HCT116 (cell line): Measurements from ENCODE around the gene PLD1. TPM values are rescaled to one million over a fixed set of nuclear protein-coding genes. Genes with fewer than 3 reads are reported as not detected.
A peak's percentile ranks its signal among the peaks of the same experiment; 100 is the strongest.

ENCODE experiments used
- ATAC-seq: fragments of 200-7000 bp; cut with Tn5 transposase; 2 replicates; pipeline ENCODE4 v1.9.1; 2020; ENCODE audit warnings: mild to moderate bottlenecking, moderate library complexity
- BruUV-seq: library from RNA; stranded (reverse); fragments of 400-500 nt; replicated peaks from 2 replicates; lab custom pipeline; 2021; lab: Mats Ljungman, UMichigan
- CTCF ChIA-PET: fragments of 300-600 bp; sonication (Branson Sonifier 250); formaldehyde crosslinking; loops from one replicate; lab custom pipeline; 2021; ENCODE audit warnings: antibody characterized with exemption; lab: Charles Lee
- POLR2A ChIA-PET: fragments of 300-600, 350-600 bp; sonication (Branson Sonifier 250); formaldehyde crosslinking; loops from one replicate; lab custom pipeline; 2021; ENCODE audit warnings: antibody characterized with exemption; lab: Charles Lee
- RAD21 ChIA-PET, 2 experiments: fragments of 300-600 bp; sonication (Branson Sonifier 250); formaldehyde crosslinking; loops; one replicate each; lab custom pipeline; 2023; ENCODE audit warnings: low total read pairs in 2 of 2; ENCODE audit not compliant: uncharacterized antibody in 2 of 2, unreplicated experiment in 2 of 2, low non-redundant PET in 1 of 2; lab: Charles Lee
- DNase-seq: peaks from one replicate; pipeline ENCODE4 v3.0.0-alpha.2; 2010; ENCODE audit warnings: low read depth, low spot score
- H2AFZ ChIP-seq: fragments of 200-600 bp; shearing (Covaris generic), sonication (generic); 2 replicates; pipeline ENCODE4 v1.6.1; 2017; ENCODE audit warnings: low read depth, mixed run types, mixed read lengths, antibody characterized with exemption, low read length; ENCODE audit not compliant: poor library complexity, severe bottlenecking
- H3K27ac ChIP-seq: 2 replicates; pipeline ENCODE4 v1.5.1; 2012; ENCODE audit warnings: low read depth, low read length
- H3K27me3 ChIP-seq: fragments of 200-600 bp; sonication (generic); 2 replicates; pipeline ENCODE4 v1.6.1; 2016; ENCODE audit warnings: mixed run types, low read length, mixed read lengths; ENCODE audit not compliant: insufficient read depth
- H3K36me3 ChIP-seq, 2 experiments: fragments of 200-500 bp in 1 of 2; fragments of 200-600 bp in 1 of 2; sonication (Bioruptor generic) in 1 of 2; sonication (generic) in 1 of 2; 2 replicates each; pipeline versions ENCODE4 v1.5.1 to v1.6.1; 2014 to 2016; ENCODE audit warnings: low read length in 2 of 2, inconsistent platforms in 1 of 2, mixed read lengths in 1 of 2, mixed run types in 1 of 2; ENCODE audit not compliant: insufficient read depth in 2 of 2, control insufficient read depth in 1 of 2
- H3K4me1 ChIP-seq, 2 experiments: fragments of 200-600 bp in 1 of 2; sonication (generic) in 1 of 2; 2 replicates each; pipeline versions ENCODE4 v1.5.1 to v1.6.1; 2012 to 2017; ENCODE audit warnings: low read length in 2 of 2, inconsistent platforms in 1 of 2, mild to moderate bottlenecking in 1 of 2, mixed read lengths in 1 of 2, mixed run types in 1 of 2, moderate library complexity in 1 of 2; ENCODE audit not compliant: insufficient read depth in 2 of 2, control insufficient read depth in 1 of 2
- H3K4me2 ChIP-seq: fragments of 200-600 bp; sonication (generic); 2 replicates; pipeline ENCODE4 v1.6.1; 2017; ENCODE audit warnings: mixed run types, low read length, mixed read lengths
- H3K4me3 ChIP-seq, 2 experiments: fragments of 200-600 bp in 1 of 2; sonication (generic) in 1 of 2; replicated peaks in 1 of 2; 2 replicates each; pipeline ENCODE4 v1.5.1; 2011 to 2016; ENCODE audit warnings: low read length in 2 of 2, control low read depth in 1 of 2, low read depth in 1 of 2, mild to moderate bottlenecking in 1 of 2, mixed read lengths in 1 of 2, mixed run types in 1 of 2
- H3K79me2 ChIP-seq: fragments of 200-600 bp; sonication (generic); 2 replicates; pipeline ENCODE4 v1.6.1; 2017; ENCODE audit warnings: mild to moderate bottlenecking, mixed run types, low read length, moderate library complexity, mixed read lengths; ENCODE audit not compliant: insufficient read depth
- H3K9ac ChIP-seq: fragments of 200-600 bp; sonication (generic); 2 replicates; pipeline ENCODE4 v1.6.1; 2016; ENCODE audit warnings: low read length, mixed read lengths
- H3K9me2 ChIP-seq: fragments of 200-600 bp; sonication (generic), shearing (Covaris generic); 2 replicates; pipeline ENCODE4 v1.6.1; 2017; ENCODE audit warnings: mixed run types, mild to moderate bottlenecking, moderate library complexity; ENCODE audit not compliant: insufficient read depth
- H3K9me3 ChIP-seq, 2 experiments: fragments of 200-500 bp in 1 of 2; fragments of 200-600 bp in 1 of 2; sonication (Bioruptor generic) in 1 of 2; sonication (generic) in 1 of 2; 2 replicates each; pipeline ENCODE4 v1.6.1; 2014 to 2017; ENCODE audit warnings: low read length in 2 of 2, mixed read lengths in 2 of 2, inconsistent platforms in 1 of 2, low read depth in 1 of 2, mild to moderate bottlenecking in 1 of 2, mixed run types in 1 of 2, moderate library complexity in 1 of 2; ENCODE audit not compliant: control insufficient read depth in 1 of 2, insufficient read depth in 1 of 2
- H4K20me1 ChIP-seq: fragments of 200-600 bp; sonication (generic), shearing (Covaris generic); 2 replicates; pipeline ENCODE4 v1.6.1; 2017; ENCODE audit warnings: mixed run types, mild to moderate bottlenecking, moderate library complexity; ENCODE audit not compliant: insufficient read depth
- CBX3 ChIP-seq: IDR thresholded peaks from 2 replicates; pipeline ENCODE4 v1.6.1; 2012; ENCODE audit warnings: low read depth
- CEBPB ChIP-seq: IDR thresholded peaks from 2 replicates; pipeline ENCODE4 v1.6.1; 2012; ENCODE audit warnings: low read depth
- ELF1 ChIP-seq: IDR thresholded peaks from 2 replicates; pipeline ENCODE4 v1.6.1; 2012; ENCODE audit warnings: low read depth, borderline replicate concordance
- EZH2 ChIP-seq: fragments of 200-600 bp; sonication (generic); IDR thresholded peaks from 2 replicates; pipeline ENCODE4 v1.6.1; 2017; ENCODE audit warnings: antibody characterized with exemption, mixed run types
- EZH2phosphoT487 ChIP-seq: fragments of 200-600 bp; IDR thresholded peaks from 2 replicates; pipeline ENCODE4 v1.6.1; 2018; ENCODE audit warnings: antibody characterized with exemption, borderline replicate concordance
- FOSL1 ChIP-seq: IDR thresholded peaks from 2 replicates; pipeline ENCODE4 v1.6.1; 2012; ENCODE audit warnings: low read depth
- JUND ChIP-seq: IDR thresholded peaks from 2 replicates; pipeline ENCODE4 v1.6.1; 2012
- POLR2AphosphoS5 ChIP-seq: IDR thresholded peaks from 2 replicates; pipeline ENCODE4 v1.6.1; 2011; ENCODE audit warnings: mild to moderate bottlenecking, low read depth, low read length, moderate library complexity
- SIN3A ChIP-seq: IDR thresholded peaks from 2 replicates; pipeline ENCODE4 v1.6.1; 2012; ENCODE audit warnings: low read depth
- SP1 ChIP-seq: IDR thresholded peaks from 2 replicates; pipeline ENCODE4 v1.6.1; 2012; ENCODE audit warnings: low read depth
- SRF ChIP-seq: IDR thresholded peaks from 2 replicates; pipeline ENCODE4 v1.6.1; 2012; ENCODE audit warnings: low read depth
- TCF7L2 ChIP-seq: IDR thresholded peaks from 2 replicates; pipeline ENCODE4 v1.7.0; 2011; ENCODE audit warnings: borderline replicate concordance, inconsistent platforms; ENCODE audit not compliant: insufficient read depth, insufficient read length; ENCODE audit errors: extremely low read depth
- YY1 ChIP-seq: IDR thresholded peaks from 2 replicates; pipeline ENCODE4 v1.6.1; 2011; ENCODE audit warnings: low read length, low read depth, moderate library complexity, mild to moderate bottlenecking; ENCODE audit not compliant: insufficient replicate concordance; ENCODE audit errors: extremely low read depth
- ZNF274 ChIP-seq: fragments of 200-500 bp; sonication (Bioruptor generic); IDR thresholded peaks from 2 replicates; pipeline ENCODE4 v1.6.1; 2014; ENCODE audit warnings: mild to moderate bottlenecking, low read depth, low read length, inconsistent platforms
- intact Hi-C: fragments of 100-400 bp; cut with micrococcal nuclease; formaldehyde crosslinking; loops from 2 replicates; pipeline ENCODE4 v1.10.0; 2022
- total RNA-seq: library from RNA; stranded (reverse); gene quantifications from one replicate; pipeline ENCODE4 v1.2.1, GENCODE V29; 2021; ENCODE audit not compliant: unreplicated experiment
- TF ChIP-seq, protein P1 (sequence below), 3 experiments: fragments of 200-600 bp in 1 of 3; sonication (generic) in 1 of 3; IDR thresholded peaks in 2 of 3; conservative IDR thresholded peaks in 1 of 3; 2 replicates each; pipeline ENCODE4 v1.5.1; 2012 to 2017; ENCODE audit warnings: low read depth in 2 of 3, low read length in 2 of 3, antibody characterized with exemption in 1 of 3, borderline replicate concordance in 1 of 3, control low read depth in 1 of 3, mild to moderate bottlenecking in 1 of 3, mixed read lengths in 1 of 3, mixed run types in 1 of 3, moderate library complexity in 1 of 3; ENCODE audit not compliant: insufficient read depth in 1 of 3
- TF ChIP-seq, protein P2 (sequence below): IDR thresholded peaks from 2 replicates; pipeline ENCODE4 v1.6.1; 2011; ENCODE audit warnings: mild to moderate bottlenecking, low read length, moderate library complexity; ENCODE audit not compliant: insufficient replicate concordance; ENCODE audit errors: extremely low read depth
- TF ChIP-seq, protein P3 (sequence below): IDR thresholded peaks from 2 replicates; pipeline ENCODE4 v1.6.1; 2012

PLD1 gene
- total RNA-seq, 1 experiment from 2014 or later: 8.4 TPM

DNA sequence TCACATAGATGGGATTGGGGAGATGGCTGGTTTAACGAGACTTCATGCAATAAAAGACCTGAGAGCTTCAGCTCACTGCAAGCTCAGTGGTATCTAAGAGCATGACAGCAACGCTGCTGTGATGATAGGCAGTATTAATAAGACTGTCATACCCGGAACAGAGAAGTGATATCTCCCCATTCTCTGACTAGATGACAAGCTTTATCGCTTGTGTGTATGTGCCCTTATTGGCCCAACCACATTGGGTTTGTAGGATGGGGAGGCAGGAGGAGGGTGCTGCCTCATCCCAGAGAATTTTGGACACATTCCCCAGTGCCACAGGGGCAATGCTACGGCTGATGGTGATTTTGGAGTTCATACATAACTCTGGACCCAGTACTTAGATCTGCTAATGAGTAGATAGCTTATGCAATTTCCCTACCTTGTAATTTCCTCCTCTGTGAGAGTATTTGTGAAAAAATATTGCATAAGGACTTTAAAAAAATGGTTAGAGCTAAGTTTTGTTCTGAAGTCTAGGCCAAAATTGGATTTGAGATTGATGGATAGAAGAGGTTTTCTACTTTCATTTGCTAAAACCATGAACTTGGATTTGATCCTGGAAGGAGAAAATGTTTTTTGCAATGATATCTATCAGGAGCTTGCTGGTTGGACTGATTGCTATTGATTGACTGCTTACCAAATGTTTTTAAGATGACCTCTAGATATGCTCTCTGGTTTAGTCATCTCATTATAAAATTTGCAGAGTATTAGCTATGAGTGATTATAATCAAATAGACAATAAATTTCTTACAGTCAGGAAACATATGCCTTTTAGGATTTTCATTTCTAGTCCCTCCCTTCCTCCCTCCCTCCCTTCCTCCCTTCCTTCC, 18.9 kb upstream of the PLD1 start:
- H3K9ac ChIP-seq: no peak overlapping the region
- H2AFZ ChIP-seq: peak overlapping the region; percentile 59
- TF ChIP-seq, protein P1, sequence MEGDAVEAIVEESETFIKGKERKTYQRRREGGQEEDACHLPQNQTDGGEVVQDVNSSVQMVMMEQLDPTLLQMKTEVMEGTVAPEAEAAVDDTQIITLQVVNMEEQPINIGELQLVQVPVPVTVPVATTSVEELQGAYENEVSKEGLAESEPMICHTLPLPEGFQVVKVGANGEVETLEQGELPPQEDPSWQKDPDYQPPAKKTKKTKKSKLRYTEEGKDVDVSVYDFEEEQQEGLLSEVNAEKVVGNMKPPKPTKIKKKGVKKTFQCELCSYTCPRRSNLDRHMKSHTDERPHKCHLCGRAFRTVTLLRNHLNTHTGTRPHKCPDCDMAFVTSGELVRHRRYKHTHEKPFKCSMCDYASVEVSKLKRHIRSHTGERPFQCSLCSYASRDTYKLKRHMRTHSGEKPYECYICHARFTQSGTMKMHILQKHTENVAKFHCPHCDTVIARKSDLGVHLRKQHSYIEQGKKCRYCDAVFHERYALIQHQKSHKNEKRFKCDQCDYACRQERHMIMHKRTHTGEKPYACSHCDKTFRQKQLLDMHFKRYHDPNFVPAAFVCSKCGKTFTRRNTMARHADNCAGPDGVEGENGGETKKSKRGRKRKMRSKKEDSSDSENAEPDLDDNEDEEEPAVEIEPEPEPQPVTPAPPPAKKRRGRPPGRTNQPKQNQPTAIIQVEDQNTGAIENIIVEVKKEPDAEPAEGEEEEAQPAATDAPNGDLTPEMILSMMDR (IDR thresholded peaks at IDR 0.05 in 2 of 3, conservative IDR thresholded peaks at IDR 0.05 in 1 of 3; ENCODE audit: borderline replicate concordance in 1 of 3, insufficient read depth in 1 of 3, low read depth in 2 of 3, low read length in 2 of 3): no peak
- TF ChIP-seq SP1 (no peak), EZH2phosphoT487 (no peak), ZNF274 (no peak), CEBPB (no peak), SRF (no peak), YY1 (no peak), CBX3 (no peak), FOSL1 (no peak), POLR2AphosphoS5 (no peak), EZH2 (no peak), SIN3A (no peak), ELF1 (no peak), JUND (no peak), TCF7L2 (no peak)
- TF ChIP-seq, protein P2, sequence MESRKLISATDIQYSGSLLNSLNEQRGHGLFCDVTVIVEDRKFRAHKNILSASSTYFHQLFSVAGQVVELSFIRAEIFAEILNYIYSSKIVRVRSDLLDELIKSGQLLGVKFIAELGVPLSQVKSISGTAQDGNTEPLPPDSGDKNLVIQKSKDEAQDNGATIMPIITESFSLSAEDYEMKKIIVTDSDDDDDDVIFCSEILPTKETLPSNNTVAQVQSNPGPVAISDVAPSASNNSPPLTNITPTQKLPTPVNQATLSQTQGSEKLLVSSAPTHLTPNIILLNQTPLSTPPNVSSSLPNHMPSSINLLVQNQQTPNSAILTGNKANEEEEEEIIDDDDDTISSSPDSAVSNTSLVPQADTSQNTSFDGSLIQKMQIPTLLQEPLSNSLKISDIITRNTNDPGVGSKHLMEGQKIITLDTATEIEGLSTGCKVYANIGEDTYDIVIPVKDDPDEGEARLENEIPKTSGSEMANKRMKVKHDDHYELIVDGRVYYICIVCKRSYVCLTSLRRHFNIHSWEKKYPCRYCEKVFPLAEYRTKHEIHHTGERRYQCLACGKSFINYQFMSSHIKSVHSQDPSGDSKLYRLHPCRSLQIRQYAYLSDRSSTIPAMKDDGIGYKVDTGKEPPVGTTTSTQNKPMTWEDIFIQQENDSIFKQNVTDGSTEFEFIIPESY: no peak
- TF ChIP-seq, protein P3, sequence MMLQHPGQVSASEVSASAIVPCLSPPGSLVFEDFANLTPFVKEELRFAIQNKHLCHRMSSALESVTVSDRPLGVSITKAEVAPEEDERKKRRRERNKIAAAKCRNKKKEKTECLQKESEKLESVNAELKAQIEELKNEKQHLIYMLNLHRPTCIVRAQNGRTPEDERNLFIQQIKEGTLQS: no peak
- intact Hi-C loops: no loop called here
- no peaks in the 10 kb centered on the region for H3K36me3 ChIP-seq
- ATAC-seq (no peak), DNase-seq (no peak)
- H3K4me1 ChIP-seq: peaks cover 3 to 8% of the 10 kb centered on the region in 2 experiments; a peak in 2 of 4 replicates
- no TSS peak for BruUV-seq
- no peak overlapping the region for H3K27ac ChIP-seq
- no peak overlapping the region for H3K4me2 ChIP-seq
- no peaks in the 10 kb centered on the region for H3K9me2 ChIP-seq
- no peaks in the 10 kb centered on the region for H3K79me2 ChIP-seq
- ChIA-PET POLR2A (no interaction called here), CTCF (interaction anchor here (0.8 to 2.5 kb wide), 17 partner anchors 11 to 867 kb away, joined by 3 to 27 read pairs (median 4); partner anchors contain the start of gene PLD1), RAD21 (interaction anchor here (1.0 to 2.0 kb wide), 4 partner anchors 15 to 867 kb away, joined by 3 to 6 read pairs (median 3); no protein-coding TSS in a partner anchor)
- H3K9me3 ChIP-seq: no peaks in the 10 kb centered on the region
- no peak overlapping the region for H3K4me3 ChIP-seq
- H4K20me1 ChIP-seq: no peaks in the 10 kb centered on the region
- H3K27me3 ChIP-seq: no peaks in the 10 kb centered on the region
